ENCODE measurements around the gene JMJD7. TPM values are rescaled to one million over a fixed set of nuclear protein-coding genes. Genes with fewer than 3 reads are reported as not detected.

Gene JMJD7
- total RNA-seq, 6 experiments from 2014 or later, result 6.0 to 8.6 (median 7.3) TPM

GRCh38 chr15:41862515-41863116, 34.7 kb downstream of the JMJD7 start:
- no peak for ATAC-seq
- intact Hi-C loops (cut with DNase I), result no loop called here
- WGBS (ENCODE audit: insufficient coverage, low coverage, low lambda C conversion rate, missing lambda C conversion rate), result no CpG with 5 or more reads among the region's 19 CpGs

DNA sequence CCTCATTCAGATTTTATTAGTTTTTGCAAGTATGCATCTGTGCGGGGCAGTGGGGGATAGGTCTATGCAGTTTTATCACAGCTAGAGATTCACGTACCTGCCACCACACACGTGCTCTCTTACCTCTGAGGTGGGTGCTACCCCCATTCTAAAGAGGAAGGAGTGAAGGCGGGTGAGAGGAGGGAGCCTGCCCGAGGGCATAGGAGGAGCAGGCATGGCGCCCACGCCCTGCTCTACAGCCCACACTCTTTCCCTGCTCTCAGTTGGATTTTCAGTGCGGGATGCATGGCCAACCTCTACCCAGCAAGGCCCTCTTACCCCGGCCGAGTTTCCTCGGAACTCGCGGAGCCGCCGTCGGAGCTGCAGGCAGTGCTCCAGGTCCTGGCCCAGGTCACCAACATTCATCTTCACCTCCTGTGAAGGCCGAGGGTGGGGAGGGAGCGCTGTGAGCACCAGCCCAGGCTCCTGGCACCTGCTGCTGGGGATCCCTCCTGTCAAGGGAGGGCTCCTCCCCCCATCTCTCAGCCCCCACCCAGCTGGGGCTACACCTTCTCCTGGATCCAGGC, 37.7 kb downstream of the JMJD7 start:
- intact Hi-C loops (cut with DNase I), result no loop called here
- Histone ChIP-seq H3K27me3 (no peaks in the 10 kb centered on the region), H3K9me3 (no peaks in the 10 kb centered on the region), H3K4me3 (no peak overlapping the region), H3K4me1 (peaks cover 0 to 16% (median 0%) of the 10 kb centered on the region in 4 donors), H3K27ac (no peak overlapping the region), H3K36me3 (no peaks in the 10 kb centered on the region)
- WGBS (ENCODE audit: insufficient coverage, low coverage, low lambda C conversion rate, missing lambda C conversion rate), result 83% methylated on average over 6 of the region's 18 CpGs
- DNase-seq, result no peak
- ATAC-seq, result no peak
- TF ChIP-seq POLR2A (IDR thresholded peaks at IDR 0.05), result no peak
- TF ChIP-seq CTCF (IDR thresholded peaks at IDR 0.05), result no peak

More at GRCh38 chr15:41862515-41863116, 34.7 kb downstream of the JMJD7 start:
- no peak for DNase-seq
- TF ChIP-seq CTCF (IDR thresholded peaks at IDR 0.05), result no peak
- no peak for TF ChIP-seq POLR2A (IDR thresholded peaks at IDR 0.05)
- Histone ChIP-seq H3K9me3 (no peaks in the 10 kb centered on the region), H3K4me1 (peaks cover 0 to 12% (median 0%) of the 10 kb centered on the region in 4 donors), H3K27me3 (no peaks in the 10 kb centered on the region), H3K4me3 (no peak overlapping the region), H3K36me3 (no peaks in the 10 kb centered on the region), H3K27ac (no peak overlapping the region)

GRCh38 chr15:41866263-41866703, 38.4 kb downstream of the JMJD7 start:
- no peaks in the 10 kb centered on the region for H3K36me3 ChIP-seq
- H3K27me3 ChIP-seq, result no peaks in the 10 kb centered on the region
- ATAC-seq, result peak; percentile 8 to 62 (median 50)
- TF ChIP-seq POLR2A (IDR thresholded peaks at IDR 0.05) (no peak), CTCF (IDR thresholded peaks at IDR 0.05) (no peak)
- H3K4me3 ChIP-seq, result no peak overlapping the region
- intact Hi-C loops (cut with DNase I), result no loop called here
- H3K4me1 ChIP-seq, result peaks cover 0 to 23% (median 3%) of the 10 kb centered on the region in 4 donors
- no peak for DNase-seq
- H3K9me3 ChIP-seq, result no peaks in the 10 kb centered on the region
- WGBS (ENCODE audit: insufficient coverage, low coverage, low lambda C conversion rate, missing lambda C conversion rate), result no CpG with 5 or more reads among the region's 8 CpGs
- H3K27ac ChIP-seq, result no peak overlapping the region

DNA sequence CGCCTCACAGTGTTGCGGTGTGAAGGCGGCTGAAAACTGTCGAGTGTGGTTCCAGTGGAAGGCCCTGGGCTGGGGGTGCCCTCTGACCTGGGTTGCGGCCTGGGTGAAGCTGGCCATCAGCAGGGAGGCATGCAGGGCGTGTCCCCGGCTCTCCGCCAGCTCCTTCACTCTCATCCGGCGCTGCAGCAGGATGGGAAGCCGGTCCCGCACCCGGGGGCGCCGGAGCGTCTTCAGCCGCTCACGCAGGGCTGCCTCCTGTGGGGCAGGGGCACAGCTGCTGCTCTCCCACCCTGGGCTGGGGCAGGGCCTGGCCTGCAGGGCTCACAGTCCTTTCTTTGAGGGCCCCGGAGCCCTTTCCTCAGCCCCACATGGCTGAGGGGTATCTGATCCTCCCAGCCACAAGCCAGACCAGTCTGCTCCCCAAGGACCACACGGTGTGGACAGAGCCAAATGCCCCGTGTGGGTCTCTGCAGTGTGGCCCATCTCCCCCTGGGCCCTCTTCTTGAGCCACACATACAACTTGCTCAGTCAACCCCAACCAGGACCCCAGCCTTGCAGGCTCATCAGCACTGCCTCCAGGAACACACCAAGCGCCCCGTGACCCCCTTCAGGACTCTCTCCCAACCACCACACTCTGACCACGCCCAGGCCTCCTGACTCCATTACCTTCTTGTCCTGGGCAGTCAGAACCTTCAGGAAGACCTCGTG, 39.1 kb downstream of the JMJD7 start:
- Histone ChIP-seq H3K27ac (no peak overlapping the region), H3K4me3 (no peak overlapping the region), H3K36me3 (no peaks in the 10 kb centered on the region), H3K4me1 (peaks cover 0 to 23% (median 3%) of the 10 kb centered on the region in 4 donors), H3K27me3 (no peaks in the 10 kb centered on the region), H3K9me3 (no peaks in the 10 kb centered on the region)
- DNase-seq, result no peak
- intact Hi-C loops (cut with DNase I), result no loop called here
- TF ChIP-seq CTCF (IDR thresholded peaks at IDR 0.05), result no peak
- TF ChIP-seq POLR2A (IDR thresholded peaks at IDR 0.05), result no peak
- no peak for ATAC-seq
- WGBS (ENCODE audit: insufficient coverage, low coverage, low lambda C conversion rate, missing lambda C conversion rate), result 71% methylated on average over 1 of the region's 25 CpGs
